Measurements from ENCODE around the gene RNF220. TPM values are rescaled to one million over a fixed set of nuclear protein-coding genes. Genes with fewer than 3 reads are reported as not detected.
"Not testable (repeated sequence)": the region's sequence is repeated elsewhere in the genome, so short reads cannot be mapped to it uniquely, and the experiment has no call there.

RNF220 gene
- total RNA-seq, 6 experiments from 2014 or later, result 42.1 to 54.7 (median 51.9) TPM

- Mint-ChIP-seq H3K9me3 (no peaks in the 10 kb centered on the region), H3K27me3 (ENCODE audit: insufficient read depth) (peaks cover 14% of the 10 kb centered on the region)
Observed at GRCh38 chr1:44695671-44696070, 290.6 kb downstream of the RNF220 start.

GRCh38 chr1:44696101-44696500, 291.0 kb downstream of the RNF220 start:
- Mint-ChIP-seq H3K4me1 (ENCODE audit: low read depth) (no peaks in the 10 kb centered on the region), H3K9me3 (no peaks in the 10 kb centered on the region), H3K27me3 (ENCODE audit: insufficient read depth) (peaks cover 14% of the 10 kb centered on the region), H3K36me3 (ENCODE audit: low read depth) (no peaks in the 10 kb centered on the region), H3K4me3 (no peak overlapping the region), H3K27ac (no peak overlapping the region)
- no peak for TF ChIP-seq CTCF (IDR thresholded peaks at IDR 0.05)
- no peak for DNase-seq

More at GRCh38 chr1:44695671-44696070, 290.6 kb downstream of the RNF220 start:
- no peak overlapping the region for H3K27ac Mint-ChIP-seq
- no peak for DNase-seq
- no peak overlapping the region for H3K4me3 Mint-ChIP-seq
- H3K36me3 Mint-ChIP-seq (ENCODE audit: low read depth), result no peaks in the 10 kb centered on the region
- H3K4me1 Mint-ChIP-seq (ENCODE audit: low read depth), result no peaks in the 10 kb centered on the region
- TF ChIP-seq CTCF (IDR thresholded peaks at IDR 0.05), result no peak

GRCh38 chr1:44696789-44697345, 291.8 kb downstream of the RNF220 start:
- no peak for TF ChIP-seq CTCF (IDR thresholded peaks at IDR 0.05)
- no peak overlapping the region for H3K4me3 Mint-ChIP-seq
- DNase-seq, result no peak
- H3K36me3 Mint-ChIP-seq (ENCODE audit: low read depth), result no peaks in the 10 kb centered on the region
- H3K4me1 Mint-ChIP-seq (ENCODE audit: low read depth), result no peaks in the 10 kb centered on the region
- H3K9me3 Mint-ChIP-seq, result no peaks in the 10 kb centered on the region
- H3K27me3 Mint-ChIP-seq (ENCODE audit: insufficient read depth), result peaks cover 11% of the 10 kb centered on the region
- H3K27ac Mint-ChIP-seq, result no peak overlapping the region

- Mint-ChIP-seq H3K9me3 (no peaks in the 10 kb centered on the region), H3K27ac (no peak overlapping the region), H3K36me3 (ENCODE audit: low read depth) (no peaks in the 10 kb centered on the region), H3K4me3 (no peak overlapping the region), H3K4me1 (ENCODE audit: low read depth) (no peaks in the 10 kb centered on the region), H3K27me3 (ENCODE audit: insufficient read depth) (peaks cover 11% of the 10 kb centered on the region)
- TF ChIP-seq CTCF (IDR thresholded peaks at IDR 0.05), result no peak
- no peak for DNase-seq
Observed at GRCh38 chr1:44698138-44698537, 293.1 kb downstream of the RNF220 start.

GRCh38 chr1:44699375-44699774, 294.3 kb downstream of the RNF220 start:
- not testable (repeated sequence) for H3K27ac Mint-ChIP-seq; H3K36me3 Mint-ChIP-seq (ENCODE audit: low read depth); H3K4me1 Mint-ChIP-seq (ENCODE audit: low read depth); H3K4me3 Mint-ChIP-seq; H3K9me3 Mint-ChIP-seq; DNase-seq
- H3K27me3 Mint-ChIP-seq (ENCODE audit: insufficient read depth), result peaks cover 11% of the 10 kb centered on the region

GRCh38 chr1:44700573-44700972, 295.5 kb downstream of the RNF220 start:
- H3K36me3 Mint-ChIP-seq (ENCODE audit: low read depth), result no peaks in the 10 kb centered on the region
- H3K4me1 Mint-ChIP-seq (ENCODE audit: low read depth), result peaks cover 2% of the 10 kb centered on the region
- DNase-seq, result no peak
- H3K4me3 Mint-ChIP-seq, result no peak overlapping the region
- H3K9me3 Mint-ChIP-seq, result no peaks in the 10 kb centered on the region
- H3K27ac Mint-ChIP-seq, result no peak overlapping the region
- TF ChIP-seq CTCF (IDR thresholded peaks at IDR 0.05), result no peak
- H3K27me3 Mint-ChIP-seq (ENCODE audit: insufficient read depth), result peaks cover 7% of the 10 kb centered on the region
